Activated effector memory CD4-positive, alpha-beta T cell treated with anti-CD3 and anti-CD28 coated beads, Interleukin-2, amount 50 U/mL, for 16 hours (primary cell): ENCODE data around the gene MOB3C.

Source experiments
- DNase-seq: peaks from one replicate; pipeline ENCODE4 v3.0.0-alpha.2; 2020

Gene MOB3C

GRCh38 chr1:46569884-46570725 lies 46.5 kb downstream of the MOB3C start:
- DNase-seq = no peak

GRCh38 chr1:46569116-46569515 lies 47.5 kb downstream of the MOB3C start:
- no peak for DNase-seq

GRCh38 chr1:46568461-46568891 lies 48.1 kb downstream of the MOB3C start:
- DNase-seq = no peak

GRCh38 chr1:46563341-46563740 lies 53.3 kb downstream of the MOB3C start:
- DNase-seq = no peak

- DNase-seq = no peak
Observed at GRCh38 chr1:46562498-46562897, 54.1 kb downstream of the MOB3C start.

- no peak for DNase-seq
Observed at GRCh38 chr1:46558966-46559365, 57.6 kb downstream of the MOB3C start.

- no peak for DNase-seq
Observed at GRCh38 chr1:46558141-46558963, 58.3 kb downstream of the MOB3C start.
